Hepatocyte (in vitro differentiated cells): ENCODE measurements around the gene APBA2.

ENCODE experiments used
- CTCF ChIP-seq: fragments of 200-600 bp; sonication (generic); IDR thresholded peaks from 2 replicates; pipeline ENCODE4 v1.5.1; 2016; ENCODE audit warnings: antibody characterized with exemption, mild to moderate bottlenecking; ENCODE audit not compliant: poor library complexity
- EZH2 ChIP-seq: fragments of 200-600 bp; sonication (generic); IDR thresholded peaks from 2 replicates; pipeline ENCODE4 v1.6.1; 2016; ENCODE audit warnings: antibody characterized with exemption, mild to moderate bottlenecking, borderline replicate concordance

- TF ChIP-seq CTCF (no peak), EZH2 (no peak)
Measured at GRCh38 chr15:28998511-28998910, 112.7 kb downstream of the APBA2 start.
